A549 (cell line): ENCODE data around the gene ZRANB1. TPM values are rescaled to one million over a fixed set of nuclear protein-coding genes. Genes with fewer than 3 reads are reported as not detected.

Source experiments
- ATAC-seq, 2 experiments: fragments of 200-7000 bp in 1 of 2; fragments of >200 bp in 1 of 2; cut with Nextera tagmentation in 1 of 2; cut with Tn5 transposase in 1 of 2; 3 replicates each; pipeline versions ENCODE4 v1.8.0 to v1.9.1; 2018 to 2020; ENCODE audit warnings: mild to moderate bottlenecking in 1 of 2, moderate library complexity in 1 of 2
- CTCF ChIA-PET: fragments of 300-600 bp; sonication (Branson Sonifier 250); formaldehyde crosslinking; extraction: SDS; loops from one replicate; lab custom pipeline; 2021; ENCODE audit warnings: antibody characterized with exemption, inconsistent platforms; lab: Yijun Ruan, JAX
- POLR2A ChIA-PET: fragments of 350-600 bp; formaldehyde crosslinking; extraction: SDS; loops from one replicate; lab custom pipeline; 2021; ENCODE audit warnings: antibody characterized with exemption, inconsistent platforms; lab: Yijun Ruan, JAX
- DNase-seq, 2 experiments: peaks; one replicate each; pipeline versions ENCODE4 v3.0.0 to v3.0.0-alpha.2; 2011 to 2016; ENCODE audit warnings: low read depth in 1 of 2, low spot score in 1 of 2
- FAIRE-seq: peaks from 2 replicates; lab custom pipeline; 2011; peaks lifted over from hg19 to GRCh38; lab: Jason Lieb, UNC
- H3K27ac ChIP-seq, 2 experiments: fragments of >200 bp; sonication (Bioruptor Twin); formaldehyde crosslinking; 3 replicates each; pipeline ENCODE4 v1.5.1; 2016 to 2017
- H3K4me1 ChIP-seq: fragments of >200 bp; sonication (Bioruptor Twin); formaldehyde crosslinking; 3 replicates; pipeline ENCODE4 v1.6.1; 2016
- H3K4me2 ChIP-seq: fragments of >200 bp; sonication (Bioruptor Twin); formaldehyde crosslinking; 3 replicates; pipeline ENCODE4 v1.6.1; 2016
- H3K4me3 ChIP-seq: fragments of >200 bp; sonication (Bioruptor Twin); formaldehyde crosslinking; 3 replicates; pipeline ENCODE4 v1.5.1; 2016
- H3K9me3 ChIP-seq: fragments of >200 bp; sonication (Bioruptor Twin); formaldehyde crosslinking; 3 replicates; pipeline ENCODE4 v1.6.1; 2016
- BHLHE40 ChIP-seq: IDR thresholded peaks from 2 replicates; pipeline ENCODE4 v1.6.1; 2012; ENCODE audit warnings: low read depth, low read length, inconsistent platforms
- CHD4 ChIP-seq: fragments of 200-600 bp; sonication (generic); IDR thresholded peaks from 2 replicates; pipeline ENCODE4 v1.6.1; 2016; ENCODE audit warnings: antibody characterized with exemption, mild to moderate bottlenecking, borderline replicate concordance
- EHMT2 ChIP-seq: fragments of 200-600 bp; sonication (generic); IDR thresholded peaks from 2 replicates; pipeline ENCODE4 v1.6.1; 2016; ENCODE audit warnings: antibody characterized with exemption, low read depth, mild to moderate bottlenecking, moderate library complexity
- EP300 ChIP-seq, 2 experiments: fragments of >200 bp; sonication (Bioruptor Twin); formaldehyde crosslinking; IDR thresholded peaks; 2 replicates in 1 of 2; 3 replicates in 1 of 2; pipeline ENCODE4 v1.6.1; 2016 to 2017
- JUNB ChIP-seq: fragments of >200 bp; sonication (Bioruptor Twin); formaldehyde crosslinking; IDR thresholded peaks from 2 replicates; pipeline ENCODE4 v1.6.1; 2016
- KDM5A ChIP-seq: fragments of 200-600 bp; sonication (generic); IDR thresholded peaks from 2 replicates; pipeline ENCODE4 v1.6.1; 2016; ENCODE audit warnings: antibody characterized with exemption, mild to moderate bottlenecking
- MAZ ChIP-seq: fragments of 150-350 bp; IDR thresholded peaks from 2 replicates; pipeline ENCODE4 v1.6.1; 2014; ENCODE audit warnings: antibody characterized with exemption, low read depth, low read length, borderline replicate concordance
- POLR2A ChIP-seq: IDR thresholded peaks from 2 replicates; pipeline ENCODE4 v1.6.1; 2012; ENCODE audit warnings: mild to moderate bottlenecking, low read length
- RAD21 ChIP-seq, 2 experiments: fragments of >200 bp in 1 of 2; sonication (Bioruptor Twin) in 1 of 2; formaldehyde crosslinking in 1 of 2; IDR thresholded peaks in 1 of 2; conservative IDR thresholded peaks in 1 of 2; 2 replicates in 1 of 2; 3 replicates in 1 of 2; pipeline ENCODE4 v1.6.1; 2012 to 2018; ENCODE audit warnings: inconsistent platforms in 1 of 2
- RCOR1 ChIP-seq: fragments of 150-350 bp; IDR thresholded peaks from 2 replicates; pipeline ENCODE4 v1.6.1; 2014; ENCODE audit warnings: antibody characterized with exemption, low read length, low read depth
- RNF2 ChIP-seq: fragments of 200-600 bp; sonication (generic); IDR thresholded peaks from 2 replicates; pipeline ENCODE4 v1.6.1; 2016; ENCODE audit warnings: low read depth, mild to moderate bottlenecking, antibody characterized with exemption, moderate library complexity, borderline replicate concordance
- ZC3H11A ChIP-seq: fragments of 450-650 bp; IDR thresholded peaks from 2 replicates; pipeline ENCODE4 v1.6.1; 2014; ENCODE audit warnings: antibody characterized with exemption, mild to moderate bottlenecking
- ZNF302 ChIP-seq: fragments of 250-450 bp; sonication (Bioruptor Pico); IDR thresholded peaks from 2 replicates; pipeline ENCODE4 v1.9.0; 2021; ENCODE audit warnings: inconsistent platforms, mild to moderate bottlenecking, moderate library complexity
- WGBS: methylation state at CpG from one replicate; pipeline ENCODE4 v1.1.6; 2017; ENCODE audit errors: missing lambda C conversion rate; 5-methylcytosine and 5-hydroxymethylcytosine counted together
- polyA plus RNA-seq, 4 experiments: library from polyadenylated mRNA; depleted of rRNA in 3 of 4; stranded (reverse); fragments of >200 nt; fragmentation: RNase III in 1 of 4; extraction: RNeasy Plus Mini Kit Qiagen cat#74134 plus additional on column Dnase treatment in 1 of 4; gene quantifications; 2 replicates in 3 of 4; 3 replicates in 1 of 4; pipeline ENCODE4 v1.2.3, GENCODE V29; 2011 to 2017
- TF ChIP-seq, protein P1 (sequence below): fragments of 250-450 bp; sonication (Bioruptor Pico); IDR thresholded peaks from 2 replicates; pipeline ENCODE4 v1.5.0; 2021; ENCODE audit warnings: mild to moderate bottlenecking, moderate library complexity, borderline replicate concordance
- TF ChIP-seq, protein P2 (sequence below): fragments of 450-650 bp; IDR thresholded peaks from 2 replicates; pipeline ENCODE4 v1.6.1; 2014; ENCODE audit warnings: antibody characterized with exemption
- TF ChIP-seq, protein P3 (sequence below): fragments of 150-350 bp; IDR thresholded peaks from 2 replicates; pipeline ENCODE4 v1.6.1; 2014; ENCODE audit warnings: low read depth, mild to moderate bottlenecking, low read length
- TF ChIP-seq, protein P4 (sequence below): IDR thresholded peaks from 2 replicates; pipeline ENCODE4 v1.6.1; 2012
- TF ChIP-seq, protein P5 (sequence below): fragments of >200 bp; sonication (Bioruptor Twin); formaldehyde crosslinking; IDR thresholded peaks from 2 replicates; pipeline ENCODE4 v1.6.1; 2016
- TF ChIP-seq, protein P6 (sequence below): IDR thresholded peaks from 2 replicates; pipeline ENCODE4 v1.6.1; 2012

The ZRANB1 gene
- polyA plus RNA-seq, 2 of the 4 experiments (the other 2 are of a cell fraction): 8.0 to 19.5 TPM

DNA sequence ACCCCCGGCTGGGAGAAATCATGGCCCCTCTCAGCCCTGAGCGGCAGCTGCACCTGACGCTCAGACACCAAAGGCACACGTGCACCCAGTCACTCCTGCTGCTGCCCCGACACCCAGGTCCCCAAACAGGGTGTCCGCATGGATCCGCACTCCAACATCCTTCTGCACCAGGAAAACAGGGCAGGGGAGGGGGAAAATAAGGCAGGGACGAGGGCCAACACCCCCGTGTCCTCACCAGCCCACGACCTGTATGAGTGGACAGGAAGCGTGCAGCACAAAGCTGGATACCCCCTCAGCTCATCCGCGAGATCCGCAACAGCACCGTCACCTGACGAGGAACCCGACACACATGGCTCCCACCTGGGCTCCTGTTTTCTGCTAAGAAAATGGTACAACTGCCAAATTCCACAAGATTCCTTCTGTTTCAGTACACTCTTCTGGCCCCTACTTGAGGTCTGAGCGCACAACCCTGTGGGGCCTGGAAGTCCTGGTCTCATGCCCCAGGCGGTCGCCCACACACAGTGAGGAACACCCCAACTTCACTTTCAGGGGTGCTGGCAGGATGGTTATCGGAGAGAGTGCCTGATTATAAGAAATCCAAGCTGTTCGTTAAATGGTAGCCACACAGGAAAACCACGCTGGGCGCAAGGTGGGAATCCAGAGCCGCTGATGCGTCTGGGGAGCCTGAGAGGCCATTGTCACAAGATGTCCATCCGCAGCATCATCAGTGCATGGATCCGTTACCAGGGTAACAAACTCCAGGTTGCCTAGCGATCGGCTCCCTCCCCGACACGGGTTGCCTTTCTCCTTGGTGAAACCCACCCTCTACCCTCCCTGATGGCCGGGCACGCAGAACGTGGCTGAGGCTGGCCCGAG lies 63.6 kb downstream of the ZRANB1 start:
- TF ChIP-seq EHMT2 (no peak), KDM5A (no peak), CHD4 (no peak), RCOR1 (no peak), EP300 (IDR thresholded peaks at IDR 0.05) (no peak), RAD21 (conservative IDR thresholded peaks at IDR 0.05 in 1 of 2, IDR thresholded peaks at IDR 0.05 in 1 of 2) (no peak), RNF2 (no peak), BHLHE40 (no peak), JUNB (no peak), MAZ (no peak), ZC3H11A (no peak), ZNF302 (CRISPR knock-in tag) (no peak)
- TF ChIP-seq, protein P1, sequence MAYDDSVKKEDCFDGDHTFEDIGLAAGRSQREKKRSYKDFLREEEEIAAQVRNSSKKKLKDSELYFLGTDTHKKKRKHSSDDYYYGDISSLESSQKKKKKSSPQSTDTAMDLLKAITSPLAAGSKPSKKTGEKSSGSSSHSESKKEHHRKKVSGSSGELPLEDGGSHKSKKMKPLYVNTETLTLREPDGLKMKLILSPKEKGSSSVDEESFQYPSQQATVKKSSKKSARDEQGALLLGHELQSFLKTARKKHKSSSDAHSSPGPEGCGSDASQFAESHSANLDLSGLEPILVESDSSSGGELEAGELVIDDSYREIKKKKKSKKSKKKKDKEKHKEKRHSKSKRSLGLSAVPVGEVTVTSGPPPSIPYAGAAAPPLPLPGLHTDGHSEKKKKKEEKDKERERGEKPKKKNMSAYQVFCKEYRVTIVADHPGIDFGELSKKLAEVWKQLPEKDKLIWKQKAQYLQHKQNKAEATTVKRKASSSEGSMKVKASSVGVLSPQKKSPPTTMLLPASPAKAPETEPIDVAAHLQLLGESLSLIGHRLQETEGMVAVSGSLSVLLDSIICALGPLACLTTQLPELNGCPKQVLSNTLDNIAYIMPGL (CRISPR knock-in tag): no peak
- TF ChIP-seq, protein P2, sequence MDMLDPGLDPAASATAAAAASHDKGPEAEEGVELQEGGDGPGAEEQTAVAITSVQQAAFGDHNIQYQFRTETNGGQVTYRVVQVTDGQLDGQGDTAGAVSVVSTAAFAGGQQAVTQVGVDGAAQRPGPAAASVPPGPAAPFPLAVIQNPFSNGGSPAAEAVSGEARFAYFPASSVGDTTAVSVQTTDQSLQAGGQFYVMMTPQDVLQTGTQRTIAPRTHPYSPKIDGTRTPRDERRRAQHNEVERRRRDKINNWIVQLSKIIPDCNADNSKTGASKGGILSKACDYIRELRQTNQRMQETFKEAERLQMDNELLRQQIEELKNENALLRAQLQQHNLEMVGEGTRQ: no peak
- TF ChIP-seq, protein P3, sequence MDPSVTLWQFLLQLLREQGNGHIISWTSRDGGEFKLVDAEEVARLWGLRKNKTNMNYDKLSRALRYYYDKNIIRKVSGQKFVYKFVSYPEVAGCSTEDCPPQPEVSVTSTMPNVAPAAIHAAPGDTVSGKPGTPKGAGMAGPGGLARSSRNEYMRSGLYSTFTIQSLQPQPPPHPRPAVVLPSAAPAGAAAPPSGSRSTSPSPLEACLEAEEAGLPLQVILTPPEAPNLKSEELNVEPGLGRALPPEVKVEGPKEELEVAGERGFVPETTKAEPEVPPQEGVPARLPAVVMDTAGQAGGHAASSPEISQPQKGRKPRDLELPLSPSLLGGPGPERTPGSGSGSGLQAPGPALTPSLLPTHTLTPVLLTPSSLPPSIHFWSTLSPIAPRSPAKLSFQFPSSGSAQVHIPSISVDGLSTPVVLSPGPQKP: no peak
- TF ChIP-seq, protein P4, sequence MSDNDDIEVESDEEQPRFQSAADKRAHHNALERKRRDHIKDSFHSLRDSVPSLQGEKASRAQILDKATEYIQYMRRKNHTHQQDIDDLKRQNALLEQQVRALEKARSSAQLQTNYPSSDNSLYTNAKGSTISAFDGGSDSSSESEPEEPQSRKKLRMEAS: no peak
- TF ChIP-seq, protein P5, sequence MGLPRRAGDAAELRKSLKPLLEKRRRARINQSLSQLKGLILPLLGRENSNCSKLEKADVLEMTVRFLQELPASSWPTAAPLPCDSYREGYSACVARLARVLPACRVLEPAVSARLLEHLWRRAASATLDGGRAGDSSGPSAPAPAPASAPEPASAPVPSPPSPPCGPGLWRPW: no peak
- TF ChIP-seq, protein P6, sequence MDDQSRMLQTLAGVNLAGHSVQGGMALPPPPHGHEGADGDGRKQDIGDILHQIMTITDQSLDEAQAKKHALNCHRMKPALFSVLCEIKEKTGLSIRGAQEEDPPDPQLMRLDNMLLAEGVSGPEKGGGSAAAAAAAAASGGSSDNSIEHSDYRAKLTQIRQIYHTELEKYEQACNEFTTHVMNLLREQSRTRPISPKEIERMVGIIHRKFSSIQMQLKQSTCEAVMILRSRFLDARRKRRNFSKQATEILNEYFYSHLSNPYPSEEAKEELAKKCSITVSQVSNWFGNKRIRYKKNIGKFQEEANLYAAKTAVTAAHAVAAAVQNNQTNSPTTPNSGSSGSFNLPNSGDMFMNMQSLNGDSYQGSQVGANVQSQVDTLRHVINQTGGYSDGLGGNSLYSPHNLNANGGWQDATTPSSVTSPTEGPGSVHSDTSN: no peak
- POLR2A ChIA-PET: no interaction called here
- Histone ChIP-seq H3K27ac (no peak overlapping the region), H3K9me3 (no peaks in the 10 kb centered on the region), H3K4me1 (no peaks in the 10 kb centered on the region), H3K4me2 (no peak overlapping the region), H3K4me3 (no peak overlapping the region)
- whole genome bisulfite sequencing: 93% methylated on average over 36 of the region's 36 CpGs
- FAIRE-seq (no peak), DNase-seq (no peak), ATAC-seq (no peak)
- CTCF ChIA-PET: interaction anchor here (1.1 kb wide), 1 partner anchor 14 kb away, joined by 3 read pairs; no protein-coding TSS in a partner anchor

DNA sequence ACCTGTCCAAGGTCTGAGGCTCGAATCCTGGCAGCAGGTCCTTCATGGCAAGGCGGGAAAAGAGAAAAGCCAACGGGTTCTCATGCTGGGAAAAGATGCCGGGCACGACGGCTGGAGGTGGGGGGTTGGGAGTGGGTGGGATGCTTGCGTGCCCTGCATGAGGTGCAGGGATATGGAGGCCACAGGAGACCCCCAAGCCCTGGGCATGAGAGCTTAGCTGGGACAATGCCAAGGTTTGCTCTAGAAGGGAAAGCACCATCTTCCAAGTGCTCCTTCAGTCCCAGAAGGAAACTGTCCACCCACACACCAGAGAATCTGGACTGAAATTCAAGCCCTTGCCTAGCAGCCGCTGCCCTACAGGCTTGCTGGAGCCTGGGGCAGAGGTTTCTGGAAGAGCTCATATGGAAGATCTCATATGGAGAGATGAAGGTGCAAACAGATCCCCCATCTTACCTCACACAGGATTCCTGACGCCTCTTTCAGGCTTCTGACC lies 64.3 kb downstream of the ZRANB1 start:
- POLR2A ChIA-PET: no interaction called here
- WGBS: 89% methylated on average over 7 of the region's 9 CpGs

More for the DNA sequence above, 64.3 kb downstream of the ZRANB1 start:
- Histone ChIP-seq H3K4me1 (no peaks in the 10 kb centered on the region), H3K4me2 (no peak overlapping the region), H3K4me3 (no peak overlapping the region), H3K9me3 (no peaks in the 10 kb centered on the region), H3K27ac (no peak overlapping the region)
- DNase-seq (no peak), ATAC-seq (no peak), FAIRE-seq (no peak)
- CTCF ChIA-PET: interaction anchor here (1.1 to 1.4 kb wide), 3 partner anchors 14 to 28 kb away, joined by 3 read pairs; no protein-coding TSS in a partner anchor
- no peak for TF ChIP-seq POLR2A
